EL (cell line): Measurements from ENCODE around the gene DAB2.
"Not testable (repeated sequence)": the region's sequence is repeated elsewhere in the genome, so short reads cannot be mapped to it uniquely, and the experiment has no call there.

ENCODE experiments used
- DNase-seq: peaks from one replicate; pipeline ENCODE4 v3.0.0-alpha.2; 2016

DAB2 gene

GRCh38 chr5:39417979-39418378 is 6.8 kb downstream of the DAB2 start:
- no peak for DNase-seq

DNA sequence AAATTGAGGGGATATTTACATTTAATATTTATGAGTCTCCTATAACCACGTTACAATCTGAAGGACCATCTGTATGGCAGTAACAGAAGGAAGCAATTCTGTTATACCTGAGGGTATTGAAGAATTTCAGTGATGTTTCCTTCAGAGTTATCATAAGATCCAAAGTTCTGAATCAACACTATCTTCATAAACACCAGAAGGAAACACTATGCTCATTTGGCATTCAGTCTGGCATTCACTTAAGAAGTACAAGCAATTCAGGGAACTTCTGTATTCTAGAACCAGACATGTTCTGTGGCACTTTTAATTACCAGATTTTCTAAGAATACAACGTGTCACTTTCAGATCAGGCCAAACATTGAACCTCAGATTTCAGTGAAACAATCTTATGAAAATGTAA is 9.6 kb downstream of the DAB2 start:
- DNase-seq: no peak

- no peak for DNase-seq
These were observed 10.4 kb downstream of the DAB2 start for GRCh38 chr5:39414426-39414825.

DNA sequence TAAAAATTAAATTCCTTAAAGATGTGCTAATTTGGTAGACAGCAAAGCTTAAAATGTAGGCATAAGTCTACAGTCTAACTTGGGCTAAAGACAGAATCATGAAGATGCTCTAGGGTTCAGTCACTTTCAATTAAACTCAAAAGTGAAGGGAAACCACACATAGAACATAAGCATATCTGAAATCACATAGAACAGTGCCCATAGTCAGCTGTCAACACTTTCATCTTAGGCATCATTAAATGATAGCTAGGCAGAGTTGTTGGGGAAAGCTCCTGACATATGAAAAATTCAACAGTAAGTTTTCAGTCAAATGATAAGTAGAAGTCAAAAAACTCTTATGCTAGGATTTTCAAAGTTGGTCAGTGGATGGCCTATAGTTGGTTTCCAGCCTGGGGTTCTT is 11.0 kb downstream of the DAB2 start:
- DNase-seq: no peak

GRCh38 chr5:39412721-39413394 is 11.9 kb downstream of the DAB2 start:
- no peak for DNase-seq

- DNase-seq: no peak
These were observed 12.8 kb downstream of the DAB2 start for GRCh38 chr5:39411985-39412384.

- peak; percentile 81 for DNase-seq
These were observed 13.7 kb downstream of the DAB2 start for GRCh38 chr5:39411061-39411460.

- no peak for DNase-seq
These were observed 15.7 kb downstream of the DAB2 start for GRCh38 chr5:39409033-39409432.

GRCh38 chr5:39405083-39405843 is 19.5 kb downstream of the DAB2 start:
- no peak for DNase-seq

GRCh38 chr5:39403761-39404160 is 21.0 kb downstream of the DAB2 start:
- DNase-seq: not testable (repeated sequence)

- DNase-seq: not testable (repeated sequence)
These were observed 22.6 kb downstream of the DAB2 start for GRCh38 chr5:39402140-39402539.

GRCh38 chr5:39400713-39401578 is 23.8 kb downstream of the DAB2 start:
- DNase-seq: peak; percentile 50

- peak; percentile 97 for DNase-seq
These were observed 25.4 kb downstream of the DAB2 start for GRCh38 chr5:39399135-39400036.

GRCh38 chr5:39396843-39397242 is 27.9 kb downstream of the DAB2 start:
- DNase-seq: no peak

- no peak for DNase-seq
These were observed 29.3 kb downstream of the DAB2 start for GRCh38 chr5:39395521-39395920.

- DNase-seq: peak; percentile 86
These were observed 29.8 kb downstream of the DAB2 start for GRCh38 chr5:39394946-39395345.

DNA sequence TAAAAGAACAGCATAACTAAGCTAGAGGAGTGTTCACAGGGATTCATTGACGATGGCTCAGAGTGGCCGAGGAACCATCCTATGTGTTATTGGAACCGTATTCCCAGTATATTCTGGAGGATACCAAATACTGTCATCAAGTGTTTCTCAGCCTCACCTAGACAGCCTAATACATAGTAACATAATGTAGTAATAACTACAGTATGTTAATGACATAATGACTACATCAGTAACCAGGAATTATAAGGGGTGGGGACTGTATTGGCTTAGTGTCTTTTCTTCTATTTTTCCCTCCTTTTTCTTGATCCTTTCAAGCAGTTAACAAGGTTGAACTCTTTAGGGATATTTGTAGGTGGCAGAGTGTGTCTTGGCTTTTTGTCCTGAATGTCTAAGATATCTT is 33.8 kb downstream of the DAB2 start:
- DNase-seq: no peak

GRCh38 chr5:39387293-39387692 is 37.5 kb downstream of the DAB2 start:
- no peak for DNase-seq

DNA sequence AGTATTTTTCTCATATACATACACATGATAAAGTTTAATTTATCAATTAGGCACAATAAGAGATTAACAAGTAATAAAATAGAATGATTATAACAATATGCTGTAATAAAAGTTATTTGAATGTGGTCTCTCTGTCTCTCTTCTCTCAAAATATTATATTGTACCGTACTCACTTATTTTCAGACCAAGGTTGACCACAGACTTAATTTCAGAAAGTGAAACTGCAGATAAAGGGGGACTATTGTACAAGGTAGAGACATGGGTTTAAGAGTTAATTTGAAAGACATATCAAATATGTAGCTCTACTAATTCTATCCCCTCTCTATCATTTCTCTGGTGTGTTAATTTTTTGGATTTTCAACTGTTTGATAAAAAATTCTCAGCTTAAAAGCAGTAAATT is 40.5 kb downstream of the DAB2 start:
- DNase-seq: no peak

DNA sequence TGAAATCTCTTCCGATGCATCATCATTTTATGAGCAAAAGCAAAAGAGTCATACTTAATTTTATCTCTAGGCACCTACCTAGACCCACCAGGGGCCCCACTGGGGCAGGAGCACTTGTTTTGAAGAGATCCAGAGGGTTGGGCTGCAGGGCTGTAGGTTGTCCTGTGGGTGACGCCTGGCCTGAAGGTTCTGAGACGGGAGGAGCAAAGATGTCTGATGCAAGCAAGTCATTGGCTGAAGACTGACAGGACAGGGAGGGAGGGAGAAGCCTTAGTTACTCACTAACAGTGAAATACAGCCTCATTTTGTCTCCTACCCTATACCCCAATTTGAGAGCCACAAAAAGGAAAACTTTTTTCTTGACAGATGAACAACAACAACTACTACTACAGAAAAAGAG is 43.4 kb downstream of the DAB2 start:
- no peak for DNase-seq

DNA sequence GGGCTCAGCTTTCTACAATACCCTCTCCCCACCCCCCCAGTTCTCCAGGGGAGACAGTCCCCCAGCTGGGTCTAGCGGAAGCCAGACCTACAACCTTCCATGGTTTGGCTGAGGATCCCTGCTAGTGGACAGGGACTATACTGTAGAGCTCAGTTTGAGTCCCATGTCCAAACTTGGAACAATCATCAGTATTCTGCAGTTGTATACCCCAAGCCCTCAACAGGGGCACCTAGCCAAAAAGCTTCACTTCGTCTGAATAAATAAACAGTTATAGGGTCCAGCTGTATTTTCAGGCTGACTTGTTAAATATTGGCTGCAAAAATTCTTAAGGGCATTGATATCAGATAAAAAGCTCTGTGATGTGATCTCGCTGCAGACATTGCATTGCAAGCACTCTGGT is 45.1 kb downstream of the DAB2 start:
- DNase-seq: no peak

- no peak for DNase-seq
These were observed 47.2 kb downstream of the DAB2 start for GRCh38 chr5:39377613-39378012.

- peak; percentile 62 for DNase-seq
These were observed 48.5 kb downstream of the DAB2 start for GRCh38 chr5:39376293-39376714.
